Ascending aorta (tissue), 2 donors: Measurements from ENCODE around the gene ZBTB20. TPM values are rescaled to one million over a fixed set of nuclear protein-coding genes. Genes with fewer than 3 reads are reported as not detected.

Source experiments
- DNase-seq, 2 donors: peaks; one replicate each; pipeline ENCODE4 v3.0.0-alpha.2; 2019; ENCODE audit warnings: low spot score in 2 of 2
- H3K27ac ChIP-seq, 2 donors: fragments of 200-600 bp; sonication (generic); one replicate each; pipeline ENCODE4 v1.5.1; 2016 to 2017; ENCODE audit warnings: mild to moderate bottlenecking in 1 of 2
- H3K27me3 ChIP-seq: fragments of 200-600 bp; sonication (generic); one replicate; pipeline ENCODE4 v1.5.1; 2017
- H3K36me3 ChIP-seq, 2 donors: fragments of 200-600 bp; sonication (generic); one replicate each; pipeline ENCODE4 v1.5.1; 2016
- H3K4me1 ChIP-seq, 2 donors: fragments of 200-600 bp; sonication (generic); one replicate each; pipeline ENCODE4 v1.5.1; 2016 to 2017; ENCODE audit warnings: mild to moderate bottlenecking in 1 of 2
- H3K4me3 ChIP-seq, 2 donors: fragments of 200-600 bp; sonication (generic); one replicate each; pipeline ENCODE4 v1.5.1; 2016 to 2017; ENCODE audit warnings: mild to moderate bottlenecking in 1 of 2
- H3K9me3 ChIP-seq, 2 donors: fragments of 200-600 bp; sonication (generic); one replicate each; pipeline ENCODE4 v1.5.1; 2016
- CTCF ChIP-seq, 3 experiments: fragments of 200-600 bp in 2 of 3; fragments of 450-650 bp in 1 of 3; sonication (generic) in 2 of 3; IDR thresholded peaks; one replicate each; pipeline ENCODE4 v1.5.1; 2016 to 2019; ENCODE audit warnings: antibody characterized with exemption in 3 of 3, mild to moderate bottlenecking in 1 of 3, moderate library complexity in 1 of 3
- intact Hi-C: fragments of 100-400 bp; cut with DNase I; formaldehyde crosslinking; loops from one replicate; pipeline ENCODE4 v1.15.1; 2023
- total RNA-seq: library from RNA; depleted of rRNA; stranded (reverse); fragments of >200 nt; gene quantifications from one replicate; pipeline ENCODE4 v1.1.0, GENCODE V29; 2016

Gene ZBTB20
- total RNA-seq, 1 donor from 2014 or later: 60.3 TPM

GRCh38 chr3:114700637-114701234 is 446.4 kb downstream of the ZBTB20 start:
- H3K9me3 ChIP-seq: no peaks in the 10 kb centered on the region
- no peaks in the 10 kb centered on the region for H3K36me3 ChIP-seq
- no peak for DNase-seq
- no peak for TF ChIP-seq CTCF (IDR thresholded peaks at IDR 0.05)
- H3K27ac ChIP-seq: no peak overlapping the region
- no peaks in the 10 kb centered on the region for H3K27me3 ChIP-seq
- intact Hi-C loops: no loop called here
- H3K4me3 ChIP-seq: no peak overlapping the region
- peaks cover 0 to 5% of the 10 kb centered on the region in 2 donors for H3K4me1 ChIP-seq

GRCh38 chr3:114698146-114699105 is 448.7 kb downstream of the ZBTB20 start:
- Histone ChIP-seq H3K27ac (no peak overlapping the region), H3K4me1 (peaks cover 0 to 5% of the 10 kb centered on the region in 2 donors), H3K27me3 (no peaks in the 10 kb centered on the region), H3K36me3 (no peaks in the 10 kb centered on the region), H3K9me3 (no peaks in the 10 kb centered on the region), H3K4me3 (no peak overlapping the region)
- DNase-seq: no peak
- intact Hi-C loops: no loop called here
- no peak for TF ChIP-seq CTCF (IDR thresholded peaks at IDR 0.05)

- no peaks in the 10 kb centered on the region for H3K36me3 ChIP-seq
- no peak for TF ChIP-seq CTCF (IDR thresholded peaks at IDR 0.05)
- H3K27ac ChIP-seq: no peak overlapping the region
- intact Hi-C loops: no loop called here
- no peak for DNase-seq
- no peaks in the 10 kb centered on the region for H3K9me3 ChIP-seq
- H3K4me3 ChIP-seq: no peak overlapping the region
- H3K4me1 ChIP-seq: peaks cover 0 to 5% of the 10 kb centered on the region in 2 donors
- no peaks in the 10 kb centered on the region for H3K27me3 ChIP-seq
These were observed 449.7 kb downstream of the ZBTB20 start for GRCh38 chr3:114697401-114697800.

- Histone ChIP-seq H3K4me3 (no peak overlapping the region), H3K4me1 (peaks cover 0 to 5% of the 10 kb centered on the region in 2 donors), H3K36me3 (no peaks in the 10 kb centered on the region), H3K9me3 (no peaks in the 10 kb centered on the region), H3K27ac (no peak overlapping the region), H3K27me3 (no peaks in the 10 kb centered on the region)
- intact Hi-C loops: no loop called here
- TF ChIP-seq CTCF (IDR thresholded peaks at IDR 0.05): no peak
- DNase-seq: no peak
These were observed 452.8 kb downstream of the ZBTB20 start for GRCh38 chr3:114694251-114694650.

- H3K27me3 ChIP-seq: no peaks in the 10 kb centered on the region
- H3K36me3 ChIP-seq: no peaks in the 10 kb centered on the region
- H3K9me3 ChIP-seq: no peaks in the 10 kb centered on the region
- TF ChIP-seq CTCF (IDR thresholded peaks at IDR 0.05): no peak
- no peak for DNase-seq
- H3K4me3 ChIP-seq: no peak overlapping the region
- no peak overlapping the region for H3K27ac ChIP-seq
- H3K4me1 ChIP-seq: peaks cover 0 to 5% of the 10 kb centered on the region in 2 donors
- intact Hi-C loops: no loop called here
These were observed 455.2 kb downstream of the ZBTB20 start for GRCh38 chr3:114691871-114692270.
